Measurements from ENCODE around the gene POTEJ.
"Not testable (repeated sequence)": the region's sequence is repeated elsewhere in the genome, so short reads cannot be mapped to it uniquely, and the experiment has no call there.

The POTEJ gene

GRCh38 chr2:130611140-130611539 lies at the start of gene POTEJ:
POTEJ (plus strand) TSS chr2:130611440; CDS start chr2:130611533, 93 bp downstream.
- not testable (repeated sequence) for DNase-seq (ENCODE audit: low read depth in 1 of 2, low spot score in 1 of 2)

- not testable (repeated sequence) for DNase-seq (ENCODE audit: low read depth in 1 of 2, low spot score in 1 of 2)
Observed at GRCh38 chr2:130566165-130566564, 45.1 kb upstream of the POTEJ start.

- DNase-seq (ENCODE audit: low read depth in 1 of 2, low spot score in 1 of 2) = not testable (repeated sequence)
Observed at GRCh38 chr2:130571929-130572328, 39.3 kb upstream of the POTEJ start.

- not testable (repeated sequence) for DNase-seq (ENCODE audit: low read depth in 1 of 2, low spot score in 1 of 2)
Observed at GRCh38 chr2:130574230-130574629, 37.0 kb upstream of the POTEJ start.

GRCh38 chr2:130576209-130576784 lies 34.9 kb upstream of the POTEJ start:
- not testable (repeated sequence) for DNase-seq (ENCODE audit: low read depth in 1 of 2, low spot score in 1 of 2)

- not testable (repeated sequence) for DNase-seq (ENCODE audit: low read depth in 1 of 2, low spot score in 1 of 2)
Observed at GRCh38 chr2:130577559-130577958, 33.7 kb upstream of the POTEJ start.

GRCh38 chr2:130579121-130579520 lies 32.1 kb upstream of the POTEJ start:
- DNase-seq (ENCODE audit: low read depth in 1 of 2, low spot score in 1 of 2) = not testable (repeated sequence)

GRCh38 chr2:130581491-130581890 lies 29.7 kb upstream of the POTEJ start:
- DNase-seq (ENCODE audit: low read depth in 1 of 2, low spot score in 1 of 2) = not testable (repeated sequence)

GRCh38 chr2:130582970-130583369 lies 28.3 kb upstream of the POTEJ start:
- DNase-seq (ENCODE audit: low read depth in 1 of 2, low spot score in 1 of 2) = not testable (repeated sequence)

GRCh38 chr2:130583582-130583981 lies 27.7 kb upstream of the POTEJ start:
- not testable (repeated sequence) for DNase-seq (ENCODE audit: low read depth in 1 of 2, low spot score in 1 of 2)

GRCh38 chr2:130584726-130585125 lies 26.5 kb upstream of the POTEJ start:
- DNase-seq (ENCODE audit: low read depth in 1 of 2, low spot score in 1 of 2) = not testable (repeated sequence)

GRCh38 chr2:130588688-130589458 lies 22.4 kb upstream of the POTEJ start:
- not testable (repeated sequence) for DNase-seq (ENCODE audit: low read depth in 1 of 2, low spot score in 1 of 2)

- not testable (repeated sequence) for DNase-seq (ENCODE audit: low read depth in 1 of 2, low spot score in 1 of 2)
Observed at GRCh38 chr2:130590170-130590841, 20.9 kb upstream of the POTEJ start.

- not testable (repeated sequence) for DNase-seq (ENCODE audit: low read depth in 1 of 2, low spot score in 1 of 2)
Observed at GRCh38 chr2:130590842-130591359, 20.3 kb upstream of the POTEJ start.

GRCh38 chr2:130592791-130593414 lies 18.3 kb upstream of the POTEJ start:
- DNase-seq (ENCODE audit: low read depth in 1 of 2, low spot score in 1 of 2) = not testable (repeated sequence)

GRCh38 chr2:130594011-130594410 lies 17.2 kb upstream of the POTEJ start:
- DNase-seq (ENCODE audit: low read depth in 1 of 2, low spot score in 1 of 2) = not testable (repeated sequence)

GRCh38 chr2:130596757-130597156 lies 14.5 kb upstream of the POTEJ start:
- DNase-seq (ENCODE audit: low read depth in 1 of 2, low spot score in 1 of 2) = not testable (repeated sequence)

GRCh38 chr2:130597994-130598393 lies 13.2 kb upstream of the POTEJ start:
- DNase-seq (ENCODE audit: low read depth in 1 of 2, low spot score in 1 of 2) = not testable (repeated sequence)

GRCh38 chr2:130598463-130598862 lies 12.8 kb upstream of the POTEJ start:
- DNase-seq (ENCODE audit: low read depth in 1 of 2, low spot score in 1 of 2) = not testable (repeated sequence)

GRCh38 chr2:130599393-130599792 lies 11.8 kb upstream of the POTEJ start, which contains the start of gene CFC1:
CFC1 (minus strand) TSS chr2:130599575; CDS start chr2:130599287, 288 bp downstream.
- DNase-seq (ENCODE audit: low read depth in 1 of 2, low spot score in 1 of 2) = not testable (repeated sequence)

GRCh38 chr2:130599926-130600325 lies 11.3 kb upstream of the POTEJ start:
- not testable (repeated sequence) for DNase-seq (ENCODE audit: low read depth in 1 of 2, low spot score in 1 of 2)

All from activated T-helper 1 cell treated with anti-CD3 and anti-CD28 coated beads, Interleukin-2, amount 50 U/mL, for 16 hours (primary cell).